ENCODE results near the gene GPANK1. TPM values are rescaled to one million over a fixed set of nuclear protein-coding genes. Genes with fewer than 3 reads are reported as not detected.

The GPANK1 gene
- total and polyA plus RNA-seq, 2 of the 13 experiments (the other 11 are each of a cell fraction or from before 2014, with no cell fraction given): 15.4 to 22.8 TPM

DNA sequence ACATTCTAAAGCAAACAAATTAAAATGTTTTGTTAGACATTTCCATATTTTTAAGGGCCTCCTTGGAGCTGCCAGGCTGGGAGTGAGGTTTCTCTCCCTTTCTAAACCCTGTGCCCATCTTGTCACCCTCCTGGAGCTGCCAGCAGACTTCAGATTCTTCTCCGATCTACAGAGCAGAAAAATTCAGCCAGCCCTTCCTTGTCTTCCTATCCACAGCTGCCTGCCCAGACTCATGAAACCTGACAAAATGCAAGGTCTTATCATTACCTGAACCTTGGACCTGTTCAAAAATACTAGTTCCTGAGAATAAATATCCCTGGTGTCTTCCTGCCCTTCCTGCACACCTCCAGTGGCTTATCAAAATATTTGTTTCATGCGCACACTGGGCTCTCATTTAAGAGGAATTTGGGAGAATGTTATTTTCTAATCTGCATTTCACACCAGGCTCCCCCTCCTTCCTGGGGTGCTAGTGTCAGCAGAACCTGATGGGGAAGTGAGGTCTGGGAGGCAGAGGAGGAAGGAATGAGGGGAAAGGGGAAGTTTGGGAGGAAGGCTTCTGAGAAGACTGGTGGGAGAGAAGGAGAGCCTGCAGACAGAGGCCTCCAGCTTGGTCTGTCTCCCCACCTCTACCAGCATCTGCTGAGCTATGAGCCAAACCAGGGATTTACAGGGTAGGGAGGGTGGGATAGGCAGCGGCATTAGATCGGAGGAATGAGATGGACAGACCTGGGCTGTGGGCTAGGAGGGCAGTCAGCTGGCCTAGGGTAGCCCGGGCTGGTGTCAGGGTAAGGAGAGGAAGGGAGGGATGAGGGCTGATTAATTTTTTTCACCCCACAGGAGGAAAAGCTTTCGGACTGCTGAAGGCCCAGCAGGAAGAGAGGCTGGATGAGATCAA is 49.9 kb downstream of the GPANK1 start, which contains the start of gene AIF1:
Gene AIF1, plus strand, starts transcription at position 551 of the 895 bp plus-strand sequence. Its CDS starts 96 bp downstream, at position 647.
- peak within 1 kb of the TSS; percentile 50 for H3K27ac ChIP-seq (ENCODE audit: extremely low read length, insufficient read depth, low read length)
- ChIA-PET POLR2A (interaction anchor here (1.1 to 2.1 kb wide), 11 partner anchors 17 to 248 kb away, joined by 3 to 10 read pairs (median 3); partner anchors contain the start of genes APOM, BAG6, C6orf47 and DDX39B), CTCF (ENCODE audit: low intra/inter-chr PET ratio, low total read pairs) (interaction anchor here (1.4 kb wide), 1 partner anchor 16 kb away, joined by 3 read pairs; no protein-coding TSS in a partner anchor)
- H4K20me1 ChIP-seq (ENCODE audit: insufficient read depth, low read length): no peaks in the 10 kb centered on the region
- peak; percentile 53 for DNase-seq (ENCODE audit: low spot score)
- peak within 1 kb of the TSS; percentile 38 to 66 (median 50) for H3K4me3 ChIP-seq (replicated peaks in 1 of 3; ENCODE audit: insufficient read depth in 1 of 3, low read depth in 2 of 3, low read length in 3 of 3)
- H3K4me1 ChIP-seq (ENCODE audit: insufficient read depth, low read length): peaks cover 41% of the 10 kb centered on the region
- peak within 1 kb of the TSS; percentile 91 for H3K4me2 ChIP-seq (ENCODE audit: low read depth, low read length)
- H3K9ac ChIP-seq (ENCODE audit: insufficient read depth, low read depth, low read length): peak within 1 kb of the TSS; percentile 50
- 17% methylated on average over 6 of the region's 6 CpGs for WGBS (ENCODE audit: low lambda C conversion rate)
- peak within 1 kb of the TSS; percentile 34 for H2AFZ ChIP-seq (ENCODE audit: low read length)
- no TSS peak for BruUV-seq (replicated peaks)
- no peak for FAIRE-seq
- intact Hi-C loops (cut with micrococcal nuclease; ENCODE audit: unreplicated experiment) (no loop called here), in situ Hi-C loops (cut with HindIII; ENCODE audit: extremely low pct_ligation_motif_present, low pct_unique_long_range_greater_than_20kb) (no loop called here)
- no peaks in the 10 kb centered on the region for H3K36me3 ChIP-seq (replicated peaks in 1 of 2; ENCODE audit: control insufficient read depth in 1 of 2, insufficient read depth in 2 of 2, low read length in 2 of 2)
- H3K79me2 ChIP-seq (ENCODE audit: insufficient read depth, low read length): no peaks in the 10 kb centered on the region
- H3K27me3 ChIP-seq (ENCODE audit: control insufficient read depth in 1 of 2, insufficient read depth in 2 of 2, low read length in 2 of 2): no peaks in the 10 kb centered on the region; a peak in 1 of 5 replicates
- no peaks in the 10 kb centered on the region for H3K9me3 ChIP-seq (ENCODE audit: low read length)
- ATAC-seq: peak; percentile 53
- peak; percentile 62; the same call in 1 of the 2 replicates for TF ChIP-seq ZNF430 (CRISPR knock-in tag; IDR thresholded peaks at IDR 0.05)
- TF ChIP-seq, protein P1, sequence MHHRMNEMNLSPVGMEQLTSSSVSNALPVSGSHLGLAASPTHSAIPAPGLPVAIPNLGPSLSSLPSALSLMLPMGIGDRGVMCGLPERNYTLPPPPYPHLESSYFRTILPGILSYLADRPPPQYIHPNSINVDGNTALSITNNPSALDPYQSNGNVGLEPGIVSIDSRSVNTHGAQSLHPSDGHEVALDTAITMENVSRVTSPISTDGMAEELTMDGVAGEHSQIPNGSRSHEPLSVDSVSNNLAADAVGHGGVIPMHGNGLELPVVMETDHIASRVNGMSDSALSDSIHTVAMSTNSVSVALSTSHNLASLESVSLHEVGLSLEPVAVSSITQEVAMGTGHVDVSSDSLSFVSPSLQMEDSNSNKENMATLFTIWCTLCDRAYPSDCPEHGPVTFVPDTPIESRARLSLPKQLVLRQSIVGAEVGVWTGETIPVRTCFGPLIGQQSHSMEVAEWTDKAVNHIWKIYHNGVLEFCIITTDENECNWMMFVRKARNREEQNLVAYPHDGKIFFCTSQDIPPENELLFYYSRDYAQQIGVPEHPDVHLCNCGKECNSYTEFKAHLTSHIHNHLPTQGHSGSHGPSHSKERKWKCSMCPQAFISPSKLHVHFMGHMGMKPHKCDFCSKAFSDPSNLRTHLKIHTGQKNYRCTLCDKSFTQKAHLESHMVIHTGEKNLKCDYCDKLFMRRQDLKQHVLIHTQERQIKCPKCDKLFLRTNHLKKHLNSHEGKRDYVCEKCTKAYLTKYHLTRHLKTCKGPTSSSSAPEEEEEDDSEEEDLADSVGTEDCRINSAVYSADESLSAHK (CRISPR knock-in tag; IDR thresholded peaks at IDR 0.05; ENCODE audit: borderline replicate concordance): no peak
- TF ChIP-seq KLF12 (CRISPR knock-in tag; IDR thresholded peaks at IDR 0.05; ENCODE audit: borderline replicate concordance): no peak
- TF ChIP-seq HOXA5 (CRISPR knock-in tag; IDR thresholded peaks at IDR 0.05): no peak
- TF ChIP-seq ARNT2 (CRISPR knock-in tag; IDR thresholded peaks at IDR 0.05; ENCODE audit: low read depth): 0 out of 2 replicates have a peak, but pooled peaks have one; percentile 13
- TF ChIP-seq IKZF4 (CRISPR knock-in tag; IDR thresholded peaks at IDR 0.05; ENCODE audit: borderline replicate concordance, low read depth, not compliant biosample characterization): no peak
- TF ChIP-seq, protein P2, sequence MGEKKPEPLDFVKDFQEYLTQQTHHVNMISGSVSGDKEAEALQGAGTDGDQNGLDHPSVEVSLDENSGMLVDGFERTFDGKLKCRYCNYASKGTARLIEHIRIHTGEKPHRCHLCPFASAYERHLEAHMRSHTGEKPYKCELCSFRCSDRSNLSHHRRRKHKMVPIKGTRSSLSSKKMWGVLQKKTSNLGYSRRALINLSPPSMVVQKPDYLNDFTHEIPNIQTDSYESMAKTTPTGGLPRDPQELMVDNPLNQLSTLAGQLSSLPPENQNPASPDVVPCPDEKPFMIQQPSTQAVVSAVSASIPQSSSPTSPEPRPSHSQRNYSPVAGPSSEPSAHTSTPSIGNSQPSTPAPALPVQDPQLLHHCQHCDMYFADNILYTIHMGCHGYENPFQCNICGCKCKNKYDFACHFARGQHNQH (CRISPR knock-in tag; IDR thresholded peaks at IDR 0.05): no peak; the same call in 1 of the 2 replicates
- no peak; the same call in 1 of the 2 replicates for TF ChIP-seq SIN3A (IDR thresholded peaks at IDR 0.05; ENCODE audit: borderline replicate concordance, low read depth, low read length)
- no peak for TF ChIP-seq KDM2A (CRISPR knock-in tag; IDR thresholded peaks at IDR 0.05; ENCODE audit: borderline replicate concordance, low read depth)
- no peak for TF ChIP-seq ZSCAN20 (CRISPR knock-in tag; IDR thresholded peaks at IDR 0.05; ENCODE audit: borderline replicate concordance)
- TF ChIP-seq ZFP1 (CRISPR knock-in tag; IDR thresholded peaks at IDR 0.05): no peak
- no peak for TF ChIP-seq ZFP37 (CRISPR knock-in tag; IDR thresholded peaks at IDR 0.05; ENCODE audit: borderline replicate concordance)
- TF ChIP-seq FLYWCH1 (CRISPR knock-in tag; IDR thresholded peaks at IDR 0.05): no peak
- TF ChIP-seq MED13 (CRISPR knock-in tag; IDR thresholded peaks at IDR 0.05): no peak
- TF ChIP-seq, protein P3, sequence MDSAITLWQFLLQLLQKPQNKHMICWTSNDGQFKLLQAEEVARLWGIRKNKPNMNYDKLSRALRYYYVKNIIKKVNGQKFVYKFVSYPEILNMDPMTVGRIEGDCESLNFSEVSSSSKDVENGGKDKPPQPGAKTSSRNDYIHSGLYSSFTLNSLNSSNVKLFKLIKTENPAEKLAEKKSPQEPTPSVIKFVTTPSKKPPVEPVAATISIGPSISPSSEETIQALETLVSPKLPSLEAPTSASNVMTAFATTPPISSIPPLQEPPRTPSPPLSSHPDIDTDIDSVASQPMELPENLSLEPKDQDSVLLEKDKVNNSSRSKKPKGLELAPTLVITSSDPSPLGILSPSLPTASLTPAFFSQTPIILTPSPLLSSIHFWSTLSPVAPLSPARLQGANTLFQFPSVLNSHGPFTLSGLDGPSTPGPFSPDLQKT (CRISPR knock-in tag; IDR thresholded peaks at IDR 0.05; ENCODE audit: borderline replicate concordance): no peak
- peak; percentile 70 for TF ChIP-seq PHF21A (CRISPR knock-in tag; IDR thresholded peaks at IDR 0.05)
- TF ChIP-seq, protein P4, sequence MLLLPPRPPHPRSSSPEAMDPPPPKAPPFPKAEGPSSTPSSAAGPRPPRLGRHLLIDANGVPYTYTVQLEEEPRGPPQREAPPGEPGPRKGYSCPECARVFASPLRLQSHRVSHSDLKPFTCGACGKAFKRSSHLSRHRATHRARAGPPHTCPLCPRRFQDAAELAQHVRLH (CRISPR knock-in tag; IDR thresholded peaks at IDR 0.05; ENCODE audit: borderline replicate concordance, low read depth): no peak
- no peak for TF ChIP-seq ZNF883 (CRISPR knock-in tag; IDR thresholded peaks at IDR 0.05; ENCODE audit: not compliant biosample characterization)

Measured in HepG2 (cell line).